HG03520 (cell line): ENCODE results near the gene CHST12.

Experiments
- ATAC-seq: cut with Tn5 transposase; IDR thresholded peaks from one replicate; pipeline ENCODE4 v1.9.1; 2021; ENCODE audit warnings: mild to moderate bottlenecking, moderate library complexity; ENCODE audit not compliant: unreplicated experiment

CHST12 gene

GRCh38 chr7:2477447-2478398 lies 74.3 kb downstream of the CHST12 start:
- no peak for ATAC-seq

GRCh38 chr7:2478399-2478785 lies 75.0 kb downstream of the CHST12 start:
- ATAC-seq: no peak

DNA sequence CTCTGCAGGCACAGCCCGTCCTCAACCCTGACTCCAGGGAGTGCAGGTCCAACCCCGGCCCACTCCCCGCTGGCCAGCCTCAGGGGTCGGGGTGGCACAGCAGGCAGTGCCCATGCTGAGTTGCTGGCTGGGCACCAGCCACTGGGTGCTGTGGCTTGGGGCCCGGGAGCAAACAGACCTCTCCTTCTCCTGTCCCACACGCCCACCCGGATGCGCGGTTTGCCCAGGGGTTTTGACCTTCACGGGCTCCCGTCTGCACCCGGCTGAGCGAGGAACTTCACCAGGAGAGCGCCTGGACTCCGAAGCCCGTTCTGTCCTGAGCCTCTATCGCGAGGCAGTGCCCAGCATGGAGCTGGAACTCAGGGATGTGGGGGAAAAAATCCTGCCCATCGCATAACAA lies 75.4 kb downstream of the CHST12 start:
- ATAC-seq: no peak

- ATAC-seq: no peak
Measured at GRCh38 chr7:2479276-2480069, 76.1 kb downstream of the CHST12 start.

- ATAC-seq: no peak
Measured at GRCh38 chr7:2480070-2480408, 76.6 kb downstream of the CHST12 start.

DNA sequence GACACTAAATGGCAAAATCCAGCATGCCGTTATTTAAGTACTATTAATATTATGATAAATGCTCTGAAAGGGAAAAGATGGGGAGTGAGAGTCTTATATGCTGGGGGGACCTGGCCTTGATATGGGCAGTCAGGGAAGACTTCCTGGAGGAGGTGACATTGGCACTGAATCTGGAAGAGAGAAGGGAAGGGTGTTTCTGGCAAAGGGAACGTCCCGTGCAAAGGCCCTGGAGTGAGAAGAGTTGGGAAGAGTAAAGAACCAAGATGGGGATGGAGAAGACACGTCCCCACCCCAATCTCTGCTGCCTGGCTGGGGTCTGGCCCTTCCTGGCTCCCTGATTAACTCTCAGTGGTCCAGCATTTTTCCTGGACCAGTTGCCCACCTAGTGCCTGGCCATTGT lies 77.8 kb downstream of the CHST12 start:
- ATAC-seq: no peak

- no peak for ATAC-seq
Measured at GRCh38 chr7:2482725-2483451, 79.5 kb downstream of the CHST12 start.

DNA sequence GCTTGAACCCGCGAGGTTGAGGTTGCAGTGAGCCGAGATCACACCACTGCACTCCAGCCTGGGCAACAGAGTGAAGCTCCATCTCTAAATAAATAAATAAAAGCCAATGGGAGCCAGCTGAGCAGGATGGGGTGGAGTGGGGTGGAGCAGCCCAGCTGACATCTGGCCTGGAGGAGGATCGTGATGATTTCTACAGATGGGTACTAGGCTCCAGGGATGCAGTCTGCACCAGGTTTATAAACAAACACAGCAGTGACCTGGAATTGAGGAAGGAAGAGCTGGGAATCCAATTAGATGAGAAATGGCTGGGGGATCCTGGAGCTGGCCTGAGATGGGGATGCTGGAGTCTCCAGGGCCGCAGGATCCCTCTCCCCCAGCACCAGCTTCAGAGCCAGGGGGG lies 80.1 kb downstream of the CHST12 start:
- no peak for ATAC-seq

GRCh38 chr7:2484868-2485267 lies 81.5 kb downstream of the CHST12 start:
- ATAC-seq: no peak

DNA sequence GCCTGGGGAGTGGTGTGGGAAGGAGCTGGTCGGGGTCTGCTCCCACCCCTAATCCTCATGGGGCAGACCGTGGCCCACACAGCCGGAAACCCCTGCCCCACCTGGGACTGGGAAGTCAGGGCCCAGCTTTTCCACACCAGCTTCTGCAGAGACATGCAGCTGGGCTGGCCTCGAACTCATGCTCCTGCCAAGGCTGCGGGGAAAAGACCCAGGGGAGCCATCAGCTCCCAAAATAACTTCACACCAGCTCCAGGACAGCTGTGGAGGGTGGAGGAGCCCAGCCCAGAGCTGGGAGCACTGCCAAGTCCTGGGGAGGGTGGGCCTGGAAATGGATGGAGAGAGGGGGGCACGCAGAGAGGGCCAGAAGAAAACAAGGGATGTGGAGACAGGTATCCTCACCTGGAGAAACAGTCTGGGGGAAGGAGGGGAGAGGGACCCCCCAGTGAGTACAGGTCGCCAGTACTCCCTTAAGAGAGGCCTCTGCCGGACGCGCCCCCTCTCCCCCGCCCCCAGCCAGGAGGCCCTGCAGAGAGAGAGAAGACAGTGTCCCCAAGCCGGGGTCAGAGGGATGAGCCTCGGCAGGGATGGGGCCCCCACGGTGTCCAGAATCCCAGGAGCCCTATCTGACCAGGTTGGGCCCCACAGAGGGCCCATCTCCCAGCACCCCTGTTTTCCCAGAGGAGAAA lies 84.3 kb downstream of the CHST12 start:
- no peak for ATAC-seq

DNA sequence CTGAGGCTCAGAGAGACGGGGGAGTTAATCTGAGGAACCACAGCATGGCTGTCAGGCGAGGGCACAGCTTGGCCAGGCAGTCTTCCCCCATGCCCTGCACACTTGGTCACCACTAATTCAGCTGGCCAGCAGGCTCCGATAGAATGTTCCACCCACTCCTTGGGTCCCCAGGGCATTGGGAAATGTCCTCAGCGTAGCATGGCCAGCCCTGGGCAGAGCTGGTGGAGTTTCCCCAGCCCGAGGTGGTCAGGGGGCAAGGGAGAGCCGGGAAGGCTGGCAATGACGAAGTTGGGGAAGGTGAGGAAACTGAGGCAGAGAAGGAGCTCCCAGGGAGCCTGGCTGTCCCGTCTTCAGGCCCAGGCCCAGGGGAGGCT lies 84.8 kb downstream of the CHST12 start:
- ATAC-seq: no peak

DNA sequence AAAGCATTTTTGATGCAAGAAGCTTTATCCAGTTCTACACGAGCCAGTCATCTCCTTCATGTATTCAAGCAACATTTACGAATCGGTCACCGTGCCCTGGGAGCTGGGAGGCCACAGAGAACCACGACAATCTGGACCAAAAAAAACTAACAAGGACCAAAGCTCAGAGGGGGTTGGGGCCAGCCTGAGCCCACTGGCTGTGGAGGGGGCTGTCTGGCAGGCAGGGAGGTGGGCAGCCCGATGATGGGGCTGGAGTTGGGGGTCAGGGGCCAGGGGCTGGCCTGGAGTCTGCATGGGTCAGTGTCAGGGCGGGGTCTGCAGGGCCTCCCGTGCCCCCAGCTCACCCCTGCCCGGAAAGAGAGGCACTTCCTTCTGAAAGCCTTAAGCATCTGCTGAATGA lies 85.3 kb downstream of the CHST12 start:
- ATAC-seq: no peak

DNA sequence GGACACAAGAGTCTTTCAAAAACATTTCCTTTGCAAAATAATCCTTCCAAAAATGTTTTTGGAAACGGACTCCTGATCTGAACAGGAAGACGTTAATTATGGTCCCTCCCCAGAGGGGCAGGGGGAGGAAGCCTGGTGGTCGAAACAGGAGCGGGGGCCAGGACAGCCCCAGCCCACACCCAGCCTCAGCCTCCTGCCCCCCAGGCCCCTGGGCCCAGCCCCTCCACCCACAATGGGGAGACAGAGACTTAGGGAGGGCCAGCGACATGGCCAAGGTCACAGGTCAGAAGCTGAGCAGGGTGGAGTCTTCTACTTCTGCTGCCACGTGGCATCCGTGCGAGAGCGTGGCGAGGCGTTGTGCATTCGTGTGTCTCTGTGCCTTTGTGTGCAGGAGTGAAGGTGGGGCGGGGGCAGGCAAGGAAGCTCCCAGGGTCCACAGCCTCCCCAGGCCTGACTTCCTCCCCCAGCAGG lies 86.8 kb downstream of the CHST12 start:
- no peak for ATAC-seq

DNA sequence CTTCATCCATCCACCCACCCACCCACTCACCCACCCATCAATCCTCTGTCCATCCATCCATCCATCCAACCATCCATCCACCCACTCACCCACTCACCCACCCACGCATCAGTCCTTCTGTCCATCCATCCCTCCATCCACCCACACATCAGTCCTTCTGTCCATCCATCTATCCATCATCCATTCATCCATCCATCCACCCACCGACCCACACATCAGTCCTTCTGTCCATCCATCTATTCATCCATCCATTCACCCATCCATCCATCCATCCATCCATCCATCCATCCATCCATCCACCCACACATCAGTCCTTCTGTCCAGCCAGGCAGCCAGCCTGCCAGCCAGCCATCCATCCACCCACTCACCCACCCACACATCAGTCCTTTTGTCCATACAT lies 88.6 kb downstream of the CHST12 start:
- no peak for ATAC-seq

- no peak for ATAC-seq
Measured at GRCh38 chr7:2493205-2494164, 90.1 kb downstream of the CHST12 start.

DNA sequence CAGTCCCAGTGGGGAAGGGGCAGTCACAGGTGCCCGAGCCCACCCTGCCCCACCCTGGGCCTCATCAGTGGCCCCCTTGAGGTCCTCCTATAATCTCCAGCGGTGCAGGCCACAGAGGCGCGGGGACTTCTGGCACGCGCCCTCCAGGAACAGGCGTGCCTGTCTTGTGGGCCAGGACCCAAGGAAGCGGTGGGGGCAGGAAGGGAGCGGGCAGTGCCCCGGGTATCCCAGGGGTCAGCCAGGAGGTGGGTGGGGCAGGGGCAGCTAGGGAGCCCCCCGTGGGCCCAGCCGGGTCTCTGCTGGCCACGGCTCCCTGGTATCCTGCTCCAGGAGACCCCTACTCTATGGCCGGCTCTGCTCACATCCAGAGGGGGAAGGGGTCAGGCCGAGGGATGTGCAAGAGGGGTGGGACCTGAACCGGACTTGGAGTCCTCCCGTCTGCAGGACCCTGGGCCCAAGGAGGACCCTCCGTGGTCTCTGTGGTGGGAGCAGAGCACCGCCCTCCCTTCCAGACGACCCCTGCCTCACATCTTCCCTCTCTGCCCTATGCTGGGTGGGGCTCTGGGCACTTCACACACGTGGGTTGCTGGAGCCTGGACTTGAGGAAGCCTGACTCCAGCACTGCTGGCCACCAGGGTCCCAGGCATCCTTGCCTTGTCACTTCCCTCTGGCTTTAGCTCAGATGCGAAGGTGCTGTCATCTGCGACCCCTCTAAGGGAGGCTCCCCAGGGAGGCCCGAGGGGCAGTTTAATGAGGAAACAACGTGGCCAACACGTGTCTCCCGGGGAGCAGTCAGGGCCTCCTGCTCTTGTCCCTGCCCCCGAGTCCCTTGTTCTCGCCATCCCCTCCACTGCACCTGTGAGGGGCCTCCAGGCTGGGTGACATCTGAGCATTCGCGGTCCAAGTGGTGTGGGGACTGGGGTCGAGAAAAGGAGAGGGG lies 91.0 kb downstream of the CHST12 start:
- no peak for ATAC-seq

DNA sequence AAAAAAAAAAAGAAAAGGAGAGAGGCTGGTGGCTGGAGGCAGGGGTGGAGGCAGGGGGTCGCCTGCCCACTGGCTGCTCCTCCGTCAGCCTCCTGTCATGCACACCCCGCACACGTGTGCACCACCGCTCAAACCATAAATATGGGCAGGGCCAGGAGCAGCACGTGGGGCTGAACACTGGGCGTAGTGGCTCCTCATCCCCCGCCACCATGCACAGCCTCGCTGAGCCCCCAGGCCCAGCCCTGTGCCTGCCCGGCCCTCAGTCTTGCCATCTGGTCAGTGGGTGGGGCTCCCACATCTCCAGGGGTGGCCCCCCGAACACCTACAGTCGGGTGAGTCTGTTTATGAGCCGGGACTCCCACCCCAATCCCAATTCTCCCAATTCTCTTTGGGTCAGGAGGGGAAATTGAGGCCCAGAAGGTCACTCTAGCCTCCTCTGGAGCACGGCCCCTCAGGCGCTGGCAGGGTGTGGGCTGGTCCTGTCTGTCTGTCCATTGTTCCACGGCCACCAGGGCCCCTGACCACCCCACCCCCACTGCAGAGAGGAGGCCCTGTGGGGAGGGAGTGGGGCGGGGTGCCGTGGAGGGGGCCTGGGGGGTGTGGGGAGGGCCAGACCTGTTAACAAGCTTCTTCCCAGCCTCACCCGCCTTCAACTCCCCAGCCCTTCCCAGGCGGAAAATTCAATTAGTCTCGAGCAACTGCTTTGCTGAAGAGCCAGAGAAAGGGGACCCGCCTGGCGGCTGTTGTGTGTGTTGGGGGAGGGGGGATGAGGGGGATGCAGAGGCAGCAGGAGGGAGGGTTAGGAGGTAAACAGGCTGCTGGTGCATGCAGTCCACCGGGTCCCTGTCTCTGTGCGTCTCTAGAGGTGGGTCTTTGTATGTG lies 92.2 kb downstream of the CHST12 start:
- ATAC-seq: no peak

DNA sequence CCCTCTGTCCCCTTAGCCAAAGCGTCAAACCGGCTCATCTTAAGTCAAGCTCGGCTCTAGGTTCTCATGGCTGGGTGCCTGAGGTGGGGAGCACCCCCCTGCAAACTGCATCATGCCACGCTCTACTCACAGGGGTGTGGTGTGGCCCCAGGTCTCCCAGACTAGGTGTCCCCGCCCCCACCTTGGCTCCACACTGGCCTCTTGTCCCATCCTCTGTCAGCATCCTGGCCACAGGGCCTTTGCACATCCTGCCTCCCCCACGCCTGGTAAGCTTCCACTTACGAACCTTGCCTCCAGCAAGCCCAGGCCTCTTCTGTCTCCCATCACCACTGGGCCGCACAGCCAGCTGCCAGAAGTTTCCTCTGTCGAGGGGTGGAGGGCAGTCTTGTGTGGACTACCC lies 93.0 kb downstream of the CHST12 start:
- ATAC-seq: no peak
